Upper lobe of left lung (tissue), 6 donors: Measurements from ENCODE around the gene F13A1. TPM values are rescaled to one million over a fixed set of nuclear protein-coding genes. Genes with fewer than 3 reads are reported as not detected.

ENCODE experiments used
- ATAC-seq, 2 donors: fragments of 200-7000 bp; cut with Tn5 transposase; one replicate each; pipeline ENCODE4 v1.9.1; 2022; ENCODE audit warnings: mild to moderate bottlenecking in 2 of 2, moderate library complexity in 2 of 2; ENCODE audit not compliant: low FRiP score in 2 of 2
- DNase-seq, 2 donors: peaks; one replicate each; pipeline ENCODE4 v3.0.0-alpha.2; 2019 to 2020
- H3K27ac ChIP-seq, 4 donors: fragments of 200-600 bp; sonication (generic); one replicate each; pipeline ENCODE4 v1.5.1; 2016 to 2019
- H3K27me3 ChIP-seq, 4 donors: fragments of 200-600 bp; sonication (generic); one replicate each; pipeline ENCODE4 v1.5.1; 2017 to 2019
- H3K36me3 ChIP-seq, 4 donors: fragments of 200-600 bp; sonication (generic); one replicate each; pipeline ENCODE4 v1.5.1; 2016 to 2019
- H3K4me1 ChIP-seq, 4 donors: fragments of 200-600 bp; sonication (generic); one replicate each; pipeline ENCODE4 v1.5.1; 2018 to 2019
- H3K4me3 ChIP-seq, 4 donors: fragments of 200-600 bp; sonication (generic); one replicate each; pipeline ENCODE4 v1.5.1; 2017 to 2019; ENCODE audit warnings: mild to moderate bottlenecking in 2 of 4, moderate library complexity in 1 of 4
- H3K9me3 ChIP-seq, 4 donors: fragments of 200-600 bp; sonication (generic); one replicate each; pipeline ENCODE4 v1.5.1; 2018 to 2019
- EP300 ChIP-seq, 4 donors: sonication (generic); formaldehyde crosslinking; IDR thresholded peaks; one replicate each; pipeline ENCODE4 v1.5.1; 2017; ENCODE audit warnings: antibody characterized with exemption in 4 of 4, control low read depth in 2 of 4
- POLR2A ChIP-seq, 4 donors: fragments of 450-650 bp; IDR thresholded peaks; one replicate each; pipeline ENCODE4 v1.5.1; 2016 to 2017; ENCODE audit warnings: antibody characterized with exemption in 4 of 4, mild to moderate bottlenecking in 2 of 4
- POLR2AphosphoS5 ChIP-seq, 2 donors: sonication (generic); formaldehyde crosslinking; IDR thresholded peaks; one replicate each; pipeline ENCODE4 v1.5.1; 2017; ENCODE audit warnings: antibody characterized with exemption in 2 of 2
- WGBS, 2 donors: methylation state at CpG; one replicate each; pipeline ENCODE4 v1.1.5; 2017 to 2018; 5-methylcytosine and 5-hydroxymethylcytosine counted together
- total RNA-seq, 6 donors: library from RNA; depleted of rRNA in 4 of 6; stranded (reverse); fragments of >200 nt in 4 of 6; gene quantifications; one replicate each; pipeline versions ENCODE4 v1.1.0 to v1.2.1, GENCODE V29; 2016 to 2021
- TF ChIP-seq, protein P1 (sequence below), 6 experiments: fragments of 450-650 bp in 4 of 6; fragments of 200-600 bp in 2 of 6; sonication (generic) in 2 of 6; IDR thresholded peaks; one replicate each; pipeline ENCODE4 v1.5.1; 2016 to 2019; ENCODE audit warnings: antibody characterized with exemption in 6 of 6
- donor health status: DM: no; HTN: no; CAD: no; lungs with moderate emphysema.
- donor health status: DM: no; HTN: yes; CAD: no; lungs with severe emphysema.

F13A1 gene
- total RNA-seq, 6 donors from 2014 or later, result 7.3 to 146 (median 39.2) TPM

DNA sequence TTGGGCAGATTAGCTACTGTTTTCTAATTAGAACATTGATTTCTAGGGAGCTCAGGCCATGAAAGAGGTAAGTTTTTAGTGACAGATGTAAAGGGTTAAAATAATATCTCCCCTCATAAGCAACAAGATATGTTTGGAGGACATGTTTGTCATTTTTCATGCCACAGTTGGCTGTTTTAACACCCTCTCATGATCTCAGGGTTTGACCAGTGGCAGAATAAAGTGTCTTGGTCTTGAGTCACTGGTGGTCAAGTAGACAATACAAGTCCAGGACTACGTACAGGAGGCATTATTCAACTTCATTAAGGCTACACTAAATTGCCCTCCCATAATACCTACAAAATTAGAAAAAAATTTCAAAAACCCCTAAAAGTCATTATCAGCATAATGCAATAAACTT is 92.6 kb downstream of the F13A1 start:
- 82 to 85% methylated on average over 1 of the region's 1 CpG for WGBS, 2 donors
- TF ChIP-seq POLR2AphosphoS5 (IDR thresholded peaks at IDR 0.05) (no peak), POLR2A (IDR thresholded peaks at IDR 0.05) (no peak), EP300 (IDR thresholded peaks at IDR 0.05) (no peak)
- TF ChIP-seq, protein P1, sequence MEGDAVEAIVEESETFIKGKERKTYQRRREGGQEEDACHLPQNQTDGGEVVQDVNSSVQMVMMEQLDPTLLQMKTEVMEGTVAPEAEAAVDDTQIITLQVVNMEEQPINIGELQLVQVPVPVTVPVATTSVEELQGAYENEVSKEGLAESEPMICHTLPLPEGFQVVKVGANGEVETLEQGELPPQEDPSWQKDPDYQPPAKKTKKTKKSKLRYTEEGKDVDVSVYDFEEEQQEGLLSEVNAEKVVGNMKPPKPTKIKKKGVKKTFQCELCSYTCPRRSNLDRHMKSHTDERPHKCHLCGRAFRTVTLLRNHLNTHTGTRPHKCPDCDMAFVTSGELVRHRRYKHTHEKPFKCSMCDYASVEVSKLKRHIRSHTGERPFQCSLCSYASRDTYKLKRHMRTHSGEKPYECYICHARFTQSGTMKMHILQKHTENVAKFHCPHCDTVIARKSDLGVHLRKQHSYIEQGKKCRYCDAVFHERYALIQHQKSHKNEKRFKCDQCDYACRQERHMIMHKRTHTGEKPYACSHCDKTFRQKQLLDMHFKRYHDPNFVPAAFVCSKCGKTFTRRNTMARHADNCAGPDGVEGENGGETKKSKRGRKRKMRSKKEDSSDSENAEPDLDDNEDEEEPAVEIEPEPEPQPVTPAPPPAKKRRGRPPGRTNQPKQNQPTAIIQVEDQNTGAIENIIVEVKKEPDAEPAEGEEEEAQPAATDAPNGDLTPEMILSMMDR (IDR thresholded peaks at IDR 0.05), result no peak
- ATAC-seq, result no peak

DNA sequence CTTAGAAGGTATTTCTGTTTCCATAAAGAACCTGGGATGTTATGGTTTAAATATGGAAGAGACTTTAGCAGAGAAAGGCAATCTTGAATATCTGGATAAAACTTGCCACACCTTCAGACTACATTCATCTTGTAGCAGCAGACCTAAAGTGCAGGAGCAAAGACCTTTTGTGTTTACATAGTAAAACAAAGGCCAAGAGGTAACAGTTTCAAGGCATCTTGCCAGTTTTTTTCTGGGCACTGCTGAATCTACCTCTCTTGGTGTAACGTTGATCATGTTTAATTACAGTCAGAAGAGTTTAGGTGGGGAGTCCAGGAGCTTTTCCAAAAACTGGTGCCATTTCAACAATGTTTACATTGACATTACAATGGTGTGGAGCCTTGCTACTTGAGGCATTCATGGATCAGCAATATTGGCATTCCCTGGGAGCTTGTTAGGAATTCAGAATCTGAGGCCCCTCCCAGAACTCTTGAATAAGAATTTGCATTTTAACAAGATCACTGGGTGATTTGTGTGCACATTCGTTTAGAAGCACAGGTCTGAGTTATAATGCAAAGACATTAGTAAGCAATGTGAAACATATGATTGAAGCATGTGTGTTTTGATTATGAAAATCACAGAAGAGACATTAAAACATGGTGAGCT is 94.5 kb downstream of the F13A1 start:
- H3K27ac ChIP-seq, result no peak overlapping the region
- no peaks in the 10 kb centered on the region for H3K27me3 ChIP-seq
- H3K4me3 ChIP-seq, result no peak overlapping the region
- TF ChIP-seq, protein P1 (IDR thresholded peaks at IDR 0.05), result no peak
- TF ChIP-seq EP300 (IDR thresholded peaks at IDR 0.05) (no peak), POLR2A (IDR thresholded peaks at IDR 0.05) (no peak), POLR2AphosphoS5 (IDR thresholded peaks at IDR 0.05) (no peak)
- ATAC-seq (peak in 1 of 2 donors; percentile 53), DNase-seq (no peak)
- no peaks in the 10 kb centered on the region for H3K36me3 ChIP-seq
- no peaks in the 10 kb centered on the region for H3K9me3 ChIP-seq
- H3K4me1 ChIP-seq, result peaks cover 0 to 3% (median 0%) of the 10 kb centered on the region in 4 donors
- WGBS, 2 donors, result 24 to 25% methylated on average over 2 of the region's 2 CpGs

More for the DNA sequence above, 92.6 kb downstream of the F13A1 start:
- no peak for DNase-seq
- no peak overlapping the region for H3K27ac ChIP-seq
- no peak overlapping the region for H3K4me3 ChIP-seq
- H3K4me1 ChIP-seq, result peaks cover 0 to 3% (median 0%) of the 10 kb centered on the region in 4 donors
- H3K36me3 ChIP-seq, result no peaks in the 10 kb centered on the region
- H3K27me3 ChIP-seq, result no peaks in the 10 kb centered on the region
- no peaks in the 10 kb centered on the region for H3K9me3 ChIP-seq

DNA sequence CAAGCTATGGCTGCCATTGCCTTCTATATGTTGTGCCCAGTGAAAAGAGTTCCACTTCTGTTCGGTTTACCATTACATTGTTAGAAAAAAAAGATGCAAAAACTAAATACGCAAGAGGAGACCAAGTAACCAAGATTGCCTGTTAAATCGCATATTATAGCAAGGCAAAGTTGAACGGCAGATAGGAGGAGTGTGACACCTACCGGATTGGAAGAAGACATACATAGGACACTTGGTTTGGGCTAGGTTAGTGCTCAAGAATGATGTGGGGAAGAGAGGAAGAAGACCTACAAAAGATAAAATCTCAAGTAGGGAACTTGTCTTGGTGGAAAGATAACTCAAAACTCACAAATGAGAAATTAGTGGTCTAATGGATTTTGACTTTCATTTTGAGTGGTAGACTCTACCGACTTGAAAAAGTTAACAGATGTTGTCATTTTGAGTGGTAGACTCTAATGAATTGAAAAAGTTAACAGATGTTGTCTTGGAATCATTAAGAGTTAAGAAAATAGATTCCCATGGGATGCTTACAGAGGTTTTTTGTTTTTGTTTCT is 95.5 kb downstream of the F13A1 start:
- Histone ChIP-seq H3K4me1 (peaks cover 0 to 3% (median 0%) of the 10 kb centered on the region in 4 donors), H3K4me3 (no peak overlapping the region)
- 91 to 95% methylated on average over 6 of the region's 6 CpGs for WGBS, 2 donors

GRCh38 chr6:6221787-6222535 is 98.5 kb downstream of the F13A1 start:
- DNase-seq, result no peak
- Histone ChIP-seq H3K36me3 (no peaks in the 10 kb centered on the region), H3K4me3 (no peak overlapping the region), H3K27ac (no peak overlapping the region), H3K27me3 (no peaks in the 10 kb centered on the region), H3K4me1 (peaks cover 0 to 3% (median 0%) of the 10 kb centered on the region in 4 donors), H3K9me3 (no peaks in the 10 kb centered on the region)
- WGBS, 2 donors, result 51 to 60% methylated on average over 7 of the region's 7 CpGs
- no peak for ATAC-seq
- no peak for TF ChIP-seq POLR2A (IDR thresholded peaks at IDR 0.05)
- TF ChIP-seq, protein P1 (IDR thresholded peaks at IDR 0.05), result peak in 1 of 6 experiments; percentile 15

More for the DNA sequence above, 95.5 kb downstream of the F13A1 start:
- H3K27me3 ChIP-seq, result no peaks in the 10 kb centered on the region
- no peak for TF ChIP-seq EP300 (IDR thresholded peaks at IDR 0.05)
- no peak for TF ChIP-seq POLR2AphosphoS5 (IDR thresholded peaks at IDR 0.05)
- TF ChIP-seq POLR2A (IDR thresholded peaks at IDR 0.05), result no peak
- TF ChIP-seq, protein P1 (IDR thresholded peaks at IDR 0.05), result no peak
- ATAC-seq (no peak), DNase-seq (no peak)
- H3K36me3 ChIP-seq, result no peaks in the 10 kb centered on the region
- no peaks in the 10 kb centered on the region for H3K9me3 ChIP-seq
- H3K27ac ChIP-seq, result no peak overlapping the region
